Adrenal gland (tissue), 5 donors: ENCODE data around the gene ST13.

ENCODE experiments used
- POLR2A ChIP-seq, 2 donors: fragments of 450-650 bp; IDR thresholded peaks; one replicate each; pipeline ENCODE4 v1.6.1; 2017; ENCODE audit warnings: antibody characterized with exemption in 2 of 2, mild to moderate bottlenecking in 2 of 2, moderate library complexity in 1 of 2
- TF ChIP-seq, protein P1 (sequence below), 6 experiments: fragments of 450-650 bp in 4 of 6; fragments of 200-600 bp in 2 of 6; sonication (generic) in 1 of 6; IDR thresholded peaks; 1 replicate in 5 of 6; 2 replicates in 1 of 6; pipeline versions ENCODE4 v1.5.1 to v1.8.0; 2016 to 2021; ENCODE audit warnings: antibody characterized with exemption in 6 of 6, mild to moderate bottlenecking in 2 of 6, moderate library complexity in 1 of 6
- donor health status: DM: no; HTN: no; CAD: no.

DNA sequence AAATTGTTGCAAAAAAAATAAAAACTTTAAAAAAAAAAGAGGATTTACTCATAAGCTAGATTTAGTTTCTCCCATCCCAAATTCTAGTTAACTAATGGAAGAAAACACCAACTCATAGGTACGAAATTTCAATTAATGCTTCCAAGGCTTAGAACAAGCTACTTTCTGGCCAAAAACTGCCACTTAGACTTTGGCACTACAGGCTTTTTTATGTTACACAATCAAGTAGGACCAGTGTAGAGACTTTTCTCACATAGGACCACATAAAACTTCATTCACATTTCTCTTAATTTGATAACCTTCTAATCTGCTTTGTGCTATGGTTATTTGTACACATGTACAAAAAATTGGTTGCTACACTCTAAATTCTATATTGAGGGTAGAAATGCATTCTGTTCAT lies 3.1 kb downstream of the ST13 start:
- TF ChIP-seq, protein P1, sequence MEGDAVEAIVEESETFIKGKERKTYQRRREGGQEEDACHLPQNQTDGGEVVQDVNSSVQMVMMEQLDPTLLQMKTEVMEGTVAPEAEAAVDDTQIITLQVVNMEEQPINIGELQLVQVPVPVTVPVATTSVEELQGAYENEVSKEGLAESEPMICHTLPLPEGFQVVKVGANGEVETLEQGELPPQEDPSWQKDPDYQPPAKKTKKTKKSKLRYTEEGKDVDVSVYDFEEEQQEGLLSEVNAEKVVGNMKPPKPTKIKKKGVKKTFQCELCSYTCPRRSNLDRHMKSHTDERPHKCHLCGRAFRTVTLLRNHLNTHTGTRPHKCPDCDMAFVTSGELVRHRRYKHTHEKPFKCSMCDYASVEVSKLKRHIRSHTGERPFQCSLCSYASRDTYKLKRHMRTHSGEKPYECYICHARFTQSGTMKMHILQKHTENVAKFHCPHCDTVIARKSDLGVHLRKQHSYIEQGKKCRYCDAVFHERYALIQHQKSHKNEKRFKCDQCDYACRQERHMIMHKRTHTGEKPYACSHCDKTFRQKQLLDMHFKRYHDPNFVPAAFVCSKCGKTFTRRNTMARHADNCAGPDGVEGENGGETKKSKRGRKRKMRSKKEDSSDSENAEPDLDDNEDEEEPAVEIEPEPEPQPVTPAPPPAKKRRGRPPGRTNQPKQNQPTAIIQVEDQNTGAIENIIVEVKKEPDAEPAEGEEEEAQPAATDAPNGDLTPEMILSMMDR (IDR thresholded peaks at IDR 0.05) = no peak
- TF ChIP-seq POLR2A (IDR thresholded peaks at IDR 0.05) = no peak
